GM21528 (cell line): ENCODE data around the gene NDUFA6.
"Not testable (repeated sequence)": the region's sequence is repeated elsewhere in the genome, so short reads cannot be mapped to it uniquely, and the experiment has no call there.

Experiments used
- ATAC-seq: cut with Tn5 transposase; IDR thresholded peaks from one replicate; pipeline ENCODE4 v1.9.1; 2021; ENCODE audit warnings: mild to moderate bottlenecking, moderate library complexity; ENCODE audit not compliant: unreplicated experiment, low FRiP score

The NDUFA6 gene

GRCh38 chr22:42072606-42073330 is 17.8 kb downstream of the NDUFA6 start:
- no peak for ATAC-seq

GRCh38 chr22:42071508-42071907 is 19.1 kb downstream of the NDUFA6 start:
- ATAC-seq, result not testable (repeated sequence)

- peak; percentile 83 for ATAC-seq
Measured at GRCh38 chr22:42070517-42071422, 19.8 kb downstream of the NDUFA6 start, which contains the start of gene NAGA. NAGA (minus strand) TSS chr22:42070812; CDS start chr22:42070297, 515 bp downstream.

GRCh38 chr22:42069801-42070516 is 20.6 kb downstream of the NDUFA6 start:
- peak; percentile 31 for ATAC-seq

GRCh38 chr22:42068291-42068690 is 22.3 kb downstream of the NDUFA6 start:
- no peak for ATAC-seq

GRCh38 chr22:42067671-42068251 is 22.8 kb downstream of the NDUFA6 start:
- ATAC-seq, result no peak

- no peak for ATAC-seq
Measured at GRCh38 chr22:42066937-42067336, 23.6 kb downstream of the NDUFA6 start.

GRCh38 chr22:42066126-42066761 is 24.3 kb downstream of the NDUFA6 start:
- ATAC-seq, result no peak

- no peak for ATAC-seq
Measured at GRCh38 chr22:42065438-42066125, 25.0 kb downstream of the NDUFA6 start.

- ATAC-seq, result no peak
Measured at GRCh38 chr22:42064629-42065028, 25.9 kb downstream of the NDUFA6 start.

- ATAC-seq, result no peak
Measured at GRCh38 chr22:42062506-42063170, 27.9 kb downstream of the NDUFA6 start.

- no peak for ATAC-seq
Measured at GRCh38 chr22:42061041-42061440, 29.5 kb downstream of the NDUFA6 start.

GRCh38 chr22:42060489-42060888 is 30.1 kb downstream of the NDUFA6 start:
- ATAC-seq, result no peak

- ATAC-seq, result no peak
Measured at GRCh38 chr22:42056757-42057511, 33.6 kb downstream of the NDUFA6 start.

- no peak for ATAC-seq
Measured at GRCh38 chr22:42052765-42053164, 37.8 kb downstream of the NDUFA6 start.

- no peak for ATAC-seq
Measured at GRCh38 chr22:42050641-42051180, 39.9 kb downstream of the NDUFA6 start.

- ATAC-seq, result no peak
Measured at GRCh38 chr22:42041784-42042183, 48.8 kb downstream of the NDUFA6 start.

- no peak for ATAC-seq
Measured at GRCh38 chr22:42039271-42039670, 51.3 kb downstream of the NDUFA6 start.
